Osteocyte (in vitro differentiated cells): ENCODE data around the gene CD1E. TPM values are rescaled to one million over a fixed set of nuclear protein-coding genes. Genes with fewer than 3 reads are reported as not detected.

Source experiments
- DNase-seq: peaks from one replicate; pipeline ENCODE4 v3.0.0; 2021; ENCODE audit warnings: mixed read lengths; ENCODE audit not compliant: unreplicated experiment; ENCODE audit errors: extremely low spot score
- H3K27ac Mint-ChIP-seq: one replicate; pipeline ENCODE4 v1.8.0; 2021; ENCODE audit warnings: mild to moderate bottlenecking, mixed read lengths; ENCODE audit not compliant: unreplicated experiment
- H3K27me3 Mint-ChIP-seq: one replicate; pipeline ENCODE4 v1.8.0; 2021; ENCODE audit warnings: mixed read lengths; ENCODE audit not compliant: unreplicated experiment
- H3K36me3 Mint-ChIP-seq: one replicate; pipeline ENCODE4 v1.8.0; 2021; ENCODE audit warnings: mixed read lengths; ENCODE audit not compliant: unreplicated experiment
- H3K4me1 Mint-ChIP-seq: one replicate; pipeline ENCODE4 v1.8.0; 2021; ENCODE audit warnings: mixed read lengths; ENCODE audit not compliant: unreplicated experiment
- H3K4me3 Mint-ChIP-seq: one replicate; pipeline ENCODE4 v1.8.0; 2021; ENCODE audit warnings: mild to moderate bottlenecking, moderate library complexity, mixed read lengths; ENCODE audit not compliant: unreplicated experiment
- H3K9me3 Mint-ChIP-seq: one replicate; pipeline ENCODE4 v1.8.0; 2021; ENCODE audit warnings: mixed read lengths; ENCODE audit not compliant: unreplicated experiment
- CTCF ChIP-seq: fragments of 200-600 bp; sonication (generic); IDR thresholded peaks from 2 replicates; pipeline ENCODE4 v1.5.0; 2021; ENCODE audit warnings: antibody characterized with exemption, mild to moderate bottlenecking, moderate library complexity
- total RNA-seq: library from RNA; stranded (reverse); gene quantifications from 2 replicates; pipeline ENCODE4 v1.2.1, GENCODE V29; 2021

CD1E gene
- total RNA-seq, 1 donor from 2014 or later, result not detected

- no peaks in the 10 kb centered on the region for H3K9me3 Mint-ChIP-seq
- no peak for TF ChIP-seq CTCF
- H3K4me3 Mint-ChIP-seq, result no peak overlapping the region
- no peaks in the 10 kb centered on the region for H3K4me1 Mint-ChIP-seq
- no peak overlapping the region for H3K27ac Mint-ChIP-seq
- H3K27me3 Mint-ChIP-seq, result no peaks in the 10 kb centered on the region
- H3K36me3 Mint-ChIP-seq, result no peaks in the 10 kb centered on the region
- no peak for DNase-seq
These were observed 36.6 kb downstream of the CD1E start for GRCh38 chr1:158390331-158390730.

GRCh38 chr1:158391099-158391498 is 37.4 kb downstream of the CD1E start:
- Mint-ChIP-seq H3K9me3 (no peaks in the 10 kb centered on the region), H3K36me3 (no peaks in the 10 kb centered on the region), H3K27ac (no peak overlapping the region), H3K4me3 (no peak overlapping the region), H3K27me3 (no peaks in the 10 kb centered on the region), H3K4me1 (no peaks in the 10 kb centered on the region)
- TF ChIP-seq CTCF, result no peak
- no peak for DNase-seq

- H3K9me3 Mint-ChIP-seq, result no peaks in the 10 kb centered on the region
- no peaks in the 10 kb centered on the region for H3K4me1 Mint-ChIP-seq
- H3K36me3 Mint-ChIP-seq, result no peaks in the 10 kb centered on the region
- no peak for TF ChIP-seq CTCF
- no peak overlapping the region for H3K27ac Mint-ChIP-seq
- no peak for DNase-seq
- no peaks in the 10 kb centered on the region for H3K27me3 Mint-ChIP-seq
- H3K4me3 Mint-ChIP-seq, result no peak overlapping the region
These were observed 39.8 kb downstream of the CD1E start for GRCh38 chr1:158393476-158393875.

GRCh38 chr1:158396646-158397045 is 43.0 kb downstream of the CD1E start:
- no peaks in the 10 kb centered on the region for H3K4me1 Mint-ChIP-seq
- DNase-seq, result no peak
- no peak overlapping the region for H3K27ac Mint-ChIP-seq
- no peaks in the 10 kb centered on the region for H3K27me3 Mint-ChIP-seq
- H3K4me3 Mint-ChIP-seq, result no peak overlapping the region
- no peaks in the 10 kb centered on the region for H3K36me3 Mint-ChIP-seq
- no peak for TF ChIP-seq CTCF
- no peaks in the 10 kb centered on the region for H3K9me3 Mint-ChIP-seq

GRCh38 chr1:158398818-158399514 is 45.3 kb downstream of the CD1E start, which contains the start of gene OR10T2:
OR10T2 (minus strand) TSS chr1:158399466; CDS start chr1:158399466, 0 bp downstream.
- H3K27me3 Mint-ChIP-seq, result no peaks in the 10 kb centered on the region

More at GRCh38 chr1:158398818-158399514, 45.3 kb downstream of the CD1E start, which contains the start of gene OR10T2:
- TF ChIP-seq CTCF, result no peak
- DNase-seq, result no peak
- Mint-ChIP-seq H3K27ac (no peak within 1 kb of the TSS), H3K4me1 (no peaks in the 10 kb centered on the region), H3K4me3 (no peak within 1 kb of the TSS), H3K36me3 (no peaks in the 10 kb centered on the region), H3K9me3 (no peaks in the 10 kb centered on the region)
